GM21423 (cell line): ENCODE measurements around the gene ELP5.

ENCODE experiments used
- ATAC-seq: cut with Tn5 transposase; IDR thresholded peaks from one replicate; pipeline ENCODE4 v1.9.1; 2021; ENCODE audit warnings: mild to moderate bottlenecking, moderate library complexity; ENCODE audit not compliant: unreplicated experiment

ELP5 gene

DNA sequence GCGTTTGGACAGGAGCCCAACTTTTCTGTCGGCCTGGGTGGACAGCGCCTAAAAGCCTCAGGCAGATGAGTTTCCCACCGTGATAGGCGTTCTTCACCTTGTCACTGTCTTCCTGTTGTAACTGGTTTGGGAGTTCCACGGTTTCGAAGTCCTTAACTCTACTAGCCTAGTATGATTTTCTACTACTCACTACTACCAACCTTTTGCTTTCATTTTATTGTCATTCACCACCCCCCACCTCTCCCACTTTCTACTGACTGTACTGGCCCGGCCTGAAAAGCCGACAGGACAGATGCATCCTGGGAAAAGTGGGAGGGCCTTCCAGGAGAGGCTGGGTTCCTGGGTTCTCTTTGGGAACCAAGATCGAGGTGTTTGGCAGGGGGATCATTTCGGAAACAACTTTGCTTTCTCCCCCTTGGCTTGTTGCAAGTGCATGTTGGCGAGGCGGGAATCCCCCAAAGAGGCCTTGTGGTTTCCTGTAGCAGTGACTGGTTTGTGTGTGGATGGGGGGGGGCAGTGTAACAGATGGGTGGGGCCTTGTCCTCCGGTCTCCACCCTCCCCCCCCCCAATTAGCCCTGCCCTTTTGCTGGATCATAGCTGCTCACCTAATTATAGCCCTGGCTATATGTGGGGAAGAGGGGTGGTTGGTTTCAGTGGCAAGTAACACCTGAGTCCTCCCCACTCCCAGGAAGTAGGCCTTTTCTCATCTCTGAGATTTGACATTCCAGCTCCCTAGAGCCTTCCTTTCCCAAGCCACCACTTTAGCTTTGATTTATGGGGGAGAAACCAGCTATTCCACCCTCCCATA, 56.8 kb downstream of the ELP5 start:
- no peak for ATAC-seq
